Measurements from ENCODE around the gene TTYH2. TPM values are rescaled to one million over a fixed set of nuclear protein-coding genes. Genes with fewer than 3 reads are reported as not detected.

The TTYH2 gene
- total and polyA plus RNA-seq, 10 of the 15 experiments (the other 5 are each of a cell fraction or from before 2014, with no cell fraction given): 0.26 to 25.2 (median 6.6) TPM

DNA sequence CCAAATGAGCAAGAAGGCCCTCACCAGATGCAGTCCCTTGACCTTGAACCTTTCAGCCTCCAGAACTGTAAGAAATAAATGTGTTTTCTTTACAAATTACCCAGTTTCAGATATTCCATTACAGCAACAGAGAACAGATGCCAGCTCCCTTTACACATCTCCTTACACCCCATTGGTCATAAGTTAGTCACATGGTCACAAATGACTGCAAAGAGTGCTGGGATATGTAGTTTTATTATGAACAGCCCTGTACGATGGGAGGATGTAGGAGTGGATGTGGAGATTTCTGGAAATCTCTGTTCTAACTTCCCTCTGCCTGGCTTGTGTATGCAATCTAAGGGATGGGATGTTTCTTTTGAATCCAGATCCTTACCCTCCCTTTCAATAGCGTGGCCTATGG, 23.2 kb upstream of the TTYH2 start:
- CTCF ChIA-PET: interaction anchor here (0.6 to 1.7 kb wide), 3 partner anchors 9 to 13 kb away, joined by 4 to 8 read pairs (median 6); no protein-coding TSS in a partner anchor
- RAD21 ChIA-PET (ENCODE audit: unreplicated experiment): no interaction called here
- Histone ChIP-seq H3K27me3 (replicated peaks in 1 of 2; ENCODE audit: control insufficient read depth in 2 of 2, insufficient read depth in 2 of 2, low read length in 1 of 2) (no peaks in the 10 kb centered on the region; a peak in 1 of 4 replicates), H3K79me2 (ENCODE audit: control insufficient read depth, insufficient read depth, low read length) (no peaks in the 10 kb centered on the region), H3K4me1 (ENCODE audit: control insufficient read depth, insufficient read depth, low read length) (peaks cover 3% of the 10 kb centered on the region; the same call in 1 of the 2 replicates), H3K4me3 (no peak overlapping the region), H3K9ac (ENCODE audit: control insufficient read depth, insufficient read depth, low read length) (no peak overlapping the region), H3K9me3 (replicated peaks; ENCODE audit: control insufficient read depth, insufficient read depth, low read length) (no peaks in the 10 kb centered on the region), H4K20me1 (ENCODE audit: control insufficient read depth, insufficient read depth) (no peaks in the 10 kb centered on the region), H3K36me3 (ENCODE audit: control insufficient read depth in 2 of 2, insufficient read depth in 2 of 2, low read length in 1 of 2) (no peaks in the 10 kb centered on the region), H3K4me2 (ENCODE audit: control insufficient read depth, insufficient read depth) (no peak overlapping the region), H2AFZ (ENCODE audit: control insufficient read depth, low read depth, low read length) (no peak overlapping the region), H3K27ac (ENCODE audit: control insufficient read depth, insufficient read depth) (no peak overlapping the region)
- no peak for FAIRE-seq
- ATAC-seq: peak; percentile 90
- no peak for DNase-seq (ENCODE audit: low read depth, low spot score)
- no peak for TF ChIP-seq PAX5 (IDR thresholded peaks at IDR 0.05; ENCODE audit: borderline replicate concordance, low read depth, low read length)
- TF ChIP-seq, protein P1, sequence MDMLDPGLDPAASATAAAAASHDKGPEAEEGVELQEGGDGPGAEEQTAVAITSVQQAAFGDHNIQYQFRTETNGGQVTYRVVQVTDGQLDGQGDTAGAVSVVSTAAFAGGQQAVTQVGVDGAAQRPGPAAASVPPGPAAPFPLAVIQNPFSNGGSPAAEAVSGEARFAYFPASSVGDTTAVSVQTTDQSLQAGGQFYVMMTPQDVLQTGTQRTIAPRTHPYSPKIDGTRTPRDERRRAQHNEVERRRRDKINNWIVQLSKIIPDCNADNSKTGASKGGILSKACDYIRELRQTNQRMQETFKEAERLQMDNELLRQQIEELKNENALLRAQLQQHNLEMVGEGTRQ (IDR thresholded peaks at IDR 0.05; ENCODE audit: borderline replicate concordance, low read depth, low read length): peak; percentile 34; the same call in 1 of the 2 replicates
- no peak for TF ChIP-seq BACH1 (IDR thresholded peaks at IDR 0.05; ENCODE audit: borderline replicate concordance)
- TF ChIP-seq CREM (IDR thresholded peaks at IDR 0.05; ENCODE audit: low read depth): peak; percentile 20; the same call in 1 of the 2 replicates
- no peak for TF ChIP-seq BMI1 (IDR thresholded peaks at IDR 0.05; ENCODE audit: borderline replicate concordance)
- TF ChIP-seq STAT1 (conservative IDR thresholded peaks at IDR 0.05): no peak
- TF ChIP-seq POU2F2 (IDR thresholded peaks at IDR 0.05; ENCODE audit: borderline replicate concordance, low read depth, low read length): no peak
- TF ChIP-seq USF1 (IDR thresholded peaks at IDR 0.05; ENCODE audit: borderline replicate concordance, extremely low read length, insufficient read depth, low read depth, low read length): peak; percentile 70
- peak; percentile 77 for TF ChIP-seq SIX5 (IDR thresholded peaks at IDR 0.05; ENCODE audit: low read depth, low read length, severe bottlenecking)
- peak; percentile 67 for TF ChIP-seq HCFC1 (IDR thresholded peaks at IDR 0.05; ENCODE audit: low read length)
- peak; percentile 62; the same call in 1 of the 2 replicates for TF ChIP-seq NFYB (IDR thresholded peaks at IDR 0.05; ENCODE audit: insufficient read depth, low read depth, low read length)
- no peak for TF ChIP-seq WRNIP1 (IDR thresholded peaks at IDR 0.05; ENCODE audit: borderline replicate concordance, low read depth, low read length)
- TF ChIP-seq, protein P2, sequence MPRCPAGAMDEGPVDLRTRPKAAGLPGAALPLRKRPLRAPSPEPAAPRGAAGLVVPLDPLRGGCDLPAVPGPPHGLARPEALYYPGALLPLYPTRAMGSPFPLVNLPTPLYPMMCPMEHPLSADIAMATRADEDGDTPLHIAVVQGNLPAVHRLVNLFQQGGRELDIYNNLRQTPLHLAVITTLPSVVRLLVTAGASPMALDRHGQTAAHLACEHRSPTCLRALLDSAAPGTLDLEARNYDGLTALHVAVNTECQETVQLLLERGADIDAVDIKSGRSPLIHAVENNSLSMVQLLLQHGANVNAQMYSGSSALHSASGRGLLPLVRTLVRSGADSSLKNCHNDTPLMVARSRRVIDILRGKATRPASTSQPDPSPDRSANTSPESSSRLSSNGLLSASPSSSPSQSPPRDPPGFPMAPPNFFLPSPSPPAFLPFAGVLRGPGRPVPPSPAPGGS (IDR thresholded peaks at IDR 0.05; ENCODE audit: borderline replicate concordance, insufficient read depth, low read depth, low read length, poor library complexity, severe bottlenecking): no peak
- peak; percentile 57; the same call in 1 of the 2 replicates for TF ChIP-seq RAD51 (IDR thresholded peaks at IDR 0.05)
- TF ChIP-seq ATF3 (IDR thresholded peaks at IDR 0.05; ENCODE audit: borderline replicate concordance, extremely low read depth, low read depth, low read length): peak; percentile 52; the same call in 1 of the 2 replicates
- no TSS peak for BruUV-seq (replicated peaks)
- SMC1A ChIA-PET (ENCODE audit: uncharacterized antibody, unreplicated experiment): no interaction called here
- POLR2A ChIA-PET: no interaction called here
- intact Hi-C loops (cut with micrococcal nuclease; ENCODE audit: unreplicated experiment) (no loop called here), in situ Hi-C loops (cut with MboI) (loop anchor here (10.0 kb wide), 1 partner anchor 915 kb away; no protein-coding TSS in a partner anchor)
- WGBS (ENCODE audit: insufficient coverage, insufficient replicate concordance, low lambda C conversion rate, missing lambda C conversion rate): 41% methylated on average over 2 of the region's 2 CpGs

All from GM12878 (cell line).